Panc1 (cell line): ENCODE results near the gene RASGRF2. TPM values are rescaled to one million over a fixed set of nuclear protein-coding genes. Genes with fewer than 3 reads are reported as not detected.

Source experiments
- ATAC-seq: fragments of 200-7000 bp; cut with Tn5 transposase; 2 replicates; pipeline ENCODE4 v1.9.1; 2020; ENCODE audit warnings: mild to moderate bottlenecking, moderate library complexity
- BruUV-seq: library from RNA; stranded (reverse); fragments of 400-500 nt; replicated peaks from 2 replicates; lab custom pipeline; 2021; lab: Mats Ljungman, UMichigan
- CTCF ChIA-PET: fragments of 300-600 bp; sonication (Branson Sonifier 250); formaldehyde crosslinking; loops from one replicate; lab custom pipeline; 2022; ENCODE audit warnings: antibody characterized with exemption; lab: Charles Lee
- POLR2A ChIA-PET: fragments of 300-600 bp; sonication (Branson Sonifier 250); formaldehyde crosslinking; loops from one replicate; lab custom pipeline; 2022; ENCODE audit warnings: antibody characterized with exemption; lab: Charles Lee
- DNase-seq: peaks from one replicate; pipeline ENCODE4 v3.0.0-alpha.2; 2010; ENCODE audit warnings: low read depth, low spot score
- H3K27ac ChIP-seq: 2 replicates; pipeline ENCODE4 v1.5.1; 2011; ENCODE audit warnings: mild to moderate bottlenecking, low read length, inconsistent platforms
- H3K27me3 ChIP-seq: fragments of 200-500 bp; sonication (Bioruptor generic); 2 replicates; pipeline ENCODE4 v1.6.0; 2014; ENCODE audit warnings: low read length, inconsistent platforms; ENCODE audit not compliant: control insufficient read depth, insufficient read depth
- H3K36me3 ChIP-seq: fragments of 200-500 bp; sonication (Bioruptor generic); 2 replicates; pipeline ENCODE4 v1.5.1; 2014; ENCODE audit warnings: inconsistent platforms, mild to moderate bottlenecking, low read length, moderate library complexity; ENCODE audit not compliant: control insufficient read depth, insufficient read depth
- H3K4me1 ChIP-seq: 2 replicates; pipeline ENCODE4 v1.5.1; 2011; ENCODE audit warnings: inconsistent platforms, mild to moderate bottlenecking, low read length, moderate library complexity; ENCODE audit not compliant: control insufficient read depth, insufficient read depth
- H3K4me3 ChIP-seq, 2 experiments: 2 replicates each; pipeline ENCODE4 v1.5.1; 2011 to 2012; ENCODE audit warnings: low read depth in 2 of 2, low read length in 2 of 2, mild to moderate bottlenecking in 2 of 2, inconsistent platforms in 1 of 2, moderate library complexity in 1 of 2
- H3K9me3 ChIP-seq: fragments of 200-500 bp; sonication (Bioruptor generic); 2 replicates; pipeline ENCODE4 v1.5.1; 2014; ENCODE audit warnings: low read depth, mild to moderate bottlenecking, inconsistent platforms, low read length, moderate library complexity; ENCODE audit not compliant: control insufficient read depth, insufficient read depth
- POLR2AphosphoS5 ChIP-seq: IDR thresholded peaks from 2 replicates; pipeline ENCODE4 v1.6.1; 2012; ENCODE audit warnings: mild to moderate bottlenecking, low read depth, low read length, moderate library complexity
- SIN3A ChIP-seq: IDR thresholded peaks from 2 replicates; pipeline ENCODE4 v1.6.1; 2012; ENCODE audit warnings: low read depth, mild to moderate bottlenecking, low read length, moderate library complexity, borderline replicate concordance; ENCODE audit not compliant: insufficient read depth
- TCF7L2 ChIP-seq: IDR thresholded peaks from 2 replicates; pipeline ENCODE4 v1.6.1; 2011; ENCODE audit warnings: mild to moderate bottlenecking, low read depth, low read length, inconsistent platforms
- in situ Hi-C: cut with HindIII; loops from 2 replicates; pipeline ENCODE4 v1.10.0; 2016; ENCODE audit warnings: low sequenced_read_pairs, low pct_unique_long_range_greater_than_20kb
- intact Hi-C: fragments of 100-400 bp; cut with micrococcal nuclease; formaldehyde crosslinking; loops from one replicate; pipeline ENCODE4 v1.10.0; 2022; ENCODE audit not compliant: unreplicated experiment
- total RNA-seq: library from RNA; stranded (reverse); gene quantifications from one replicate; pipeline ENCODE4 v1.2.1, GENCODE V29; 2021; ENCODE audit not compliant: unreplicated experiment
- TF ChIP-seq, protein P1 (sequence below): fragments of 450-650 bp; IDR thresholded peaks from 2 replicates; pipeline ENCODE4 v1.5.1; 2017; ENCODE audit warnings: mild to moderate bottlenecking
- TF ChIP-seq, protein P2 (sequence below), 2 experiments: IDR thresholded peaks; 2 replicates each; pipeline ENCODE4 v1.6.1; 2011 to 2012; ENCODE audit warnings: low read depth in 2 of 2, control low read depth in 1 of 2, low read length in 1 of 2, mild to moderate bottlenecking in 1 of 2, moderate library complexity in 1 of 2; ENCODE audit not compliant: insufficient read depth in 1 of 2

The RASGRF2 gene
- total RNA-seq, 1 experiment from 2014 or later = 4.7 TPM

DNA sequence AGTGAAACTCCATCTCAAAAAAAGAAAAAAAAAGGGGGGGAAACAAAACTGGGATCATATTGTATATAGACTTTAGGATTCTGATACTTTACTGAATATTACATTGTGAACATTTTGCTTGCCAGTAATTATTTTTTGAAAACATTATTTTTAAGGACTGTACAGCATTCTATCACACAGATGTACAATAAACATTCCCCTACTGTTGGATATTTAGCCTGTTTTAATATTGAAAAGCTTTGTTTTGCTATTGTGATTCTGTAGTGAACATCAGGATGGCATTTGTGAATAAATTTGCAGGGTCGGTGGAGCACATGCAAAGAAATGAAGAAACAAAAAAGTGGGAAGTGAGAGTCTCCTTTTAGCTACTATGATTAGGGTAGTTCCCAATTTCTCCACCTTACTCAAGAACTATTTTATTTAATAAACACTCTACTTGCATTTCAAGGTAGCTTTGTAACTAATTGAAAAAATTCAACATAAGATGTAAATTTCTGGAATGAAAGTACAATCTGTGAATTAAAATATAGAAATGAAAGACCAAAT lies 18.7 kb downstream of the RASGRF2 start:
- Histone ChIP-seq H3K4me3 (no peak overlapping the region), H3K4me1 (no peaks in the 10 kb centered on the region), H3K27ac (no peak overlapping the region), H3K9me3 (no peaks in the 10 kb centered on the region), H3K27me3 (no peaks in the 10 kb centered on the region), H3K36me3 (no peaks in the 10 kb centered on the region)
- CTCF ChIA-PET = no interaction called here
- BruUV-seq = no TSS peak
- in situ Hi-C loops = no loop called here
- no peak for DNase-seq
- no peak for TF ChIP-seq POLR2AphosphoS5
- TF ChIP-seq TCF7L2 = no peak
- TF ChIP-seq, protein P1, sequence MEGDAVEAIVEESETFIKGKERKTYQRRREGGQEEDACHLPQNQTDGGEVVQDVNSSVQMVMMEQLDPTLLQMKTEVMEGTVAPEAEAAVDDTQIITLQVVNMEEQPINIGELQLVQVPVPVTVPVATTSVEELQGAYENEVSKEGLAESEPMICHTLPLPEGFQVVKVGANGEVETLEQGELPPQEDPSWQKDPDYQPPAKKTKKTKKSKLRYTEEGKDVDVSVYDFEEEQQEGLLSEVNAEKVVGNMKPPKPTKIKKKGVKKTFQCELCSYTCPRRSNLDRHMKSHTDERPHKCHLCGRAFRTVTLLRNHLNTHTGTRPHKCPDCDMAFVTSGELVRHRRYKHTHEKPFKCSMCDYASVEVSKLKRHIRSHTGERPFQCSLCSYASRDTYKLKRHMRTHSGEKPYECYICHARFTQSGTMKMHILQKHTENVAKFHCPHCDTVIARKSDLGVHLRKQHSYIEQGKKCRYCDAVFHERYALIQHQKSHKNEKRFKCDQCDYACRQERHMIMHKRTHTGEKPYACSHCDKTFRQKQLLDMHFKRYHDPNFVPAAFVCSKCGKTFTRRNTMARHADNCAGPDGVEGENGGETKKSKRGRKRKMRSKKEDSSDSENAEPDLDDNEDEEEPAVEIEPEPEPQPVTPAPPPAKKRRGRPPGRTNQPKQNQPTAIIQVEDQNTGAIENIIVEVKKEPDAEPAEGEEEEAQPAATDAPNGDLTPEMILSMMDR = no peak
- TF ChIP-seq SIN3A = no peak
- TF ChIP-seq, protein P2, sequence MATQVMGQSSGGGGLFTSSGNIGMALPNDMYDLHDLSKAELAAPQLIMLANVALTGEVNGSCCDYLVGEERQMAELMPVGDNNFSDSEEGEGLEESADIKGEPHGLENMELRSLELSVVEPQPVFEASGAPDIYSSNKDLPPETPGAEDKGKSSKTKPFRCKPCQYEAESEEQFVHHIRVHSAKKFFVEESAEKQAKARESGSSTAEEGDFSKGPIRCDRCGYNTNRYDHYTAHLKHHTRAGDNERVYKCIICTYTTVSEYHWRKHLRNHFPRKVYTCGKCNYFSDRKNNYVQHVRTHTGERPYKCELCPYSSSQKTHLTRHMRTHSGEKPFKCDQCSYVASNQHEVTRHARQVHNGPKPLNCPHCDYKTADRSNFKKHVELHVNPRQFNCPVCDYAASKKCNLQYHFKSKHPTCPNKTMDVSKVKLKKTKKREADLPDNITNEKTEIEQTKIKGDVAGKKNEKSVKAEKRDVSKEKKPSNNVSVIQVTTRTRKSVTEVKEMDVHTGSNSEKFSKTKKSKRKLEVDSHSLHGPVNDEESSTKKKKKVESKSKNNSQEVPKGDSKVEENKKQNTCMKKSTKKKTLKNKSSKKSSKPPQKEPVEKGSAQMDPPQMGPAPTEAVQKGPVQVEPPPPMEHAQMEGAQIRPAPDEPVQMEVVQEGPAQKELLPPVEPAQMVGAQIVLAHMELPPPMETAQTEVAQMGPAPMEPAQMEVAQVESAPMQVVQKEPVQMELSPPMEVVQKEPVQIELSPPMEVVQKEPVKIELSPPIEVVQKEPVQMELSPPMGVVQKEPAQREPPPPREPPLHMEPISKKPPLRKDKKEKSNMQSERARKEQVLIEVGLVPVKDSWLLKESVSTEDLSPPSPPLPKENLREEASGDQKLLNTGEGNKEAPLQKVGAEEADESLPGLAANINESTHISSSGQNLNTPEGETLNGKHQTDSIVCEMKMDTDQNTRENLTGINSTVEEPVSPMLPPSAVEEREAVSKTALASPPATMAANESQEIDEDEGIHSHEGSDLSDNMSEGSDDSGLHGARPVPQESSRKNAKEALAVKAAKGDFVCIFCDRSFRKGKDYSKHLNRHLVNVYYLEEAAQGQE (IDR thresholded peaks at IDR 0.05; ENCODE audit: insufficient read depth in 1 of 2, low read depth in 2 of 2, low read length in 1 of 2) = no peak
- ATAC-seq = no peak
- POLR2A ChIA-PET = no interaction called here
- intact Hi-C loops = no loop called here

DNA sequence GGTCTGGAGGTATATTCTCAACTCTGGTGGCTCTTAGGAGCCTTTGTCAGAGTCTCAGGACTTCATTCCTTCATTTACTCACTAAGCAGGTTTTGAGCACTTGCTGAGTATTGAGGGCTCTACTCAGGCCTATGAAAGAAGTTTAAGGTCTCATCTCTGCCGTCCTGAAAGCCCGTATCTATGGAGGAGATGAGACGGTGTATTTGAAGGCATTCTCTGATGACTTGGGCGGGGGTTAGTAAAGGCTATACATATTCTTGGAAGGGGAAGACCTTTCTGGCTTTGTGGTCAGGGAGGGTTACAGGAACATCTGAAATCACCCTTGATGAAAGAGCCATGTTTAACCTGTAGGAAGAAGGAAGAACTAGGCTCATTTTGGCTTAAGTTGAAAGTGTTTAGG lies 21.9 kb downstream of the RASGRF2 start:
- H3K4me1 ChIP-seq = no peaks in the 10 kb centered on the region
- H3K9me3 ChIP-seq = no peaks in the 10 kb centered on the region
- intact Hi-C loops (no loop called here), in situ Hi-C loops (no loop called here)
- ChIA-PET CTCF (no interaction called here), POLR2A (no interaction called here)
- no peak overlapping the region for H3K4me3 ChIP-seq
- no peaks in the 10 kb centered on the region for H3K36me3 ChIP-seq
- TF ChIP-seq, protein P1 = no peak
- TF ChIP-seq SIN3A (no peak), POLR2AphosphoS5 (no peak), TCF7L2 (no peak)
- TF ChIP-seq, protein P2 (IDR thresholded peaks at IDR 0.05; ENCODE audit: insufficient read depth in 1 of 2, low read depth in 2 of 2, low read length in 1 of 2) = no peak
- no peak overlapping the region for H3K27ac ChIP-seq
- ATAC-seq (no peak), DNase-seq (no peak)
- no TSS peak for BruUV-seq
- no peaks in the 10 kb centered on the region for H3K27me3 ChIP-seq
